Activated CD4-positive, CD25-positive, alpha-beta regulatory T cell treated with anti-CD3 and anti-CD28 coated beads, Interleukin-2, amount 50 U/mL, for 72 hours (primary cell): ENCODE results near the gene CALML6.

Experiments used
- DNase-seq: peaks from one replicate; pipeline ENCODE4 v3.0.0; 2021

The CALML6 gene

DNA sequence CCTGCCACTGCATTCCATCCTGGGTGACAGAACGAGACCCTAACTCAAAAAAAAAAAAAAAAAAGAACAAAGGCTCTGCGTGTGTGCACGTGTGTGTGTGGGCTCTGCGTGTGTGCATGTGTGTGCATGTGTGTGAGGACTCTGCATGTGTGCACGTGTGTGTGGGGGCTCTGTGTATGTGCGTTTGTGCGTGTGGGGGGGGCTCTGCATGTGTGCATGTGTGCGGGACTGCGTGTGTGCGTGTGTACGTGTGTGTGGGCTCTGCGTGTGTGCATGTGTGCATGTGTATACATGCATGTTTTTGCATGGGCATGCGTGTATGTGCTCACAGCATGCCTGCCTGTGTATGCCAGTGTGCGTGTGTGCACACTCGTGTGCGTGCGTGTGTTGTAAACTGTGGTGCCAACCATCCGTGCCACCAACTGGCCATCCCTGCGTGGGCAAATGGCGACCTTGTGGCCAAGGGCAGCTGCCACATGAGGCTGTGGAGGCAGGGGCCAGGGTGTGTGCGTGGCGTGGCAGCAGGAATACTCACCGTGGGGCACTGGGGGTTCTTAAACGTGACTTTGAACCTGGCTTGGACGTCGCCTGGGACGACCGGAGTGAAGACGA, 30.8 kb downstream of the CALML6 start:
- DNase-seq = no peak

DNA sequence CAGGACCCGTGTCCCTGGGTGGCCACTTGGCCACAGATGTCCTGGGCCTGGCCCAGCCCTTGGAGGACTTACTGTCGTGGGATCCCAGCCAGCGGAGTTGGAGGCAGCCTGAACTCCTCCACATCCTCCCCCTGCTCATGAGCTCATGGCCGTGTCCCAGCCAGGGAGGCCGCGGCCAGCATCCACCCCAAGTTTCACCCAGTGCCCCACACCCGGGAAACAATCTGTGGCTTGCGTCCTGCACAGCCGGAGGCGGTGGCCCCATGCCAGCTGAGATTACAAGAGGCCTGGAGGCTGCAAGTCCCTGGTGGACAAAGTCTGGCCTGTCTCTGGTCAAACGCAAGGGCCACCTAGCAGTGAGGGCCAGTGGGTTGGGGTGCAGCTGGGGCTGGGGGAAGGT, 31.5 kb downstream of the CALML6 start:
- DNase-seq = no peak

DNA sequence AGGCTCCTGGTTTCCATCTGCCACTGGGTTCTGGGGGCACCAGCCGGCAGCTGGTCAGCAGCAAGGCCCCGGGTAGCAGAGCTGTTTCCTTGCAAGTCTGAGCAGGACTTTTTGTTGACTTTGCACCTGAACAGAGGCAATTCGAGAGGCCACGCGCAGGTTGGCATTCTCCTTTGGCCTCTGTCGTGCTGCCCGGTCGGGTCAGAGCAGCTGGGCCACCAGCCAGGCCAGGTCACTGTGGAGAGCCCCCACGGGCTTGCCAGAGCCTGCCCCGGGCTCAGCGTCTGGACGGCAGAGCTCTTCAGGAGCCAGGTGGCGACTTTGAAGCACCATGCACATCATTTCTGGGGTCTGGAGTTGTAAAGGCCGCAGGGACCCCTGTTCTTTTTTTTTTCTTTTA, 32.4 kb downstream of the CALML6 start:
- DNase-seq = no peak

DNA sequence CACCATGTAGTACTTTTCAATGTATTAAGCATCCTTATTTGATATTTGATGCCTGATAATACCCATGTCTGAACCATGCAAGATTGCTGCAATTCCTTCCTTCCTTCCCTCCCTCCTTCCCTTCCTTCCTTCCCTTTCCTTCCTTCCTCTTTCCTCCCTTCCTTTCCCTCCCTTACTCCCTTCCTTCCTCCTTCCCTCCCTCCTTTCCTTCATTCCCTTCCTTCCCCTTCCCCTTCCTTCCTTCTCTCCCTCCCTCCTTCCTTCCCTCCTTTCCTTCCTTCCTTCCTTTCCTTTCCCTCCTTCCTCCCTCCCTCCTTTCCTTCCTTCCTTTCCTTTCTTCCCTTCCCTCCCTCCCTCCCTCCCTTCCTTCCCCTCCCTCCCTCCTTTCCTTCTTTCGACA, 33.7 kb downstream of the CALML6 start:
- no peak for DNase-seq

DNA sequence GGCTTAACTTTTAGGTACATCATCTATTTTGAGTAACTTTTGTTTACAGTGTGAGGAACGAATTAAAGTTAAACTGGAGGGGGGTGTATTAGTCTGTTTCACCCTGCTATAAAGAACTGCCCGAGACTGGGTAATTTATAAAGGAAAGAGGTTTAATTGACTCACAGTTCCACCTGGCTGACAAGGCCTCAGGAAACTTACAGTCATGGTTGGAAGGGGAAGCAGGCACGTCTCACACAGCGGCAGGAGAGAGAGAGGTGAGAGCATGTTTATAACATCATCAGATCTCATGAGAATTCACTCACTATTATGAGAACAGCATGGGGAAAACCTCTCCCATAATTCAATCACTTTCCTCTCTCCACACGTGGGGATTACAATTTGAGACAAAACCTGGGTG, 35.9 kb downstream of the CALML6 start:
- DNase-seq = no peak

DNA sequence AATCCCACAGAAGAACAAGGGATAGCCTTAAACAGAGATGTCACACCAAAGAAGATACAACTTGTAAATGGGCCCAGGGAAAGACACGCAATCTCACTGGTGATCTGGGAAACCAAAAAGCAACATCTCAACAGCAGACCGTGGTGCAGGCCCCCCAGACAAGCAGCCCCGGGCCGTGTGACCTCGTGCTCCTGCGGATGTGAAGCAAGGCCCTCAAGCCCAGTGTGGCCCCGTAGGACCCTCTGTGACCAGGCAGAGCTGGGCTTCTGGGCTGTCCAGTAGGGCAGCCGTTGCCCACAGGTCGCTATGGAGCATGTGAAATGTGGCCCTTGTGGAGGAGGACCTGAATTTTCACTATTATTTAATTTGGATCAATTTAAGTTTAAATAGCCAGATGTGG, 39.0 kb downstream of the CALML6 start:
- no peak for DNase-seq

DNA sequence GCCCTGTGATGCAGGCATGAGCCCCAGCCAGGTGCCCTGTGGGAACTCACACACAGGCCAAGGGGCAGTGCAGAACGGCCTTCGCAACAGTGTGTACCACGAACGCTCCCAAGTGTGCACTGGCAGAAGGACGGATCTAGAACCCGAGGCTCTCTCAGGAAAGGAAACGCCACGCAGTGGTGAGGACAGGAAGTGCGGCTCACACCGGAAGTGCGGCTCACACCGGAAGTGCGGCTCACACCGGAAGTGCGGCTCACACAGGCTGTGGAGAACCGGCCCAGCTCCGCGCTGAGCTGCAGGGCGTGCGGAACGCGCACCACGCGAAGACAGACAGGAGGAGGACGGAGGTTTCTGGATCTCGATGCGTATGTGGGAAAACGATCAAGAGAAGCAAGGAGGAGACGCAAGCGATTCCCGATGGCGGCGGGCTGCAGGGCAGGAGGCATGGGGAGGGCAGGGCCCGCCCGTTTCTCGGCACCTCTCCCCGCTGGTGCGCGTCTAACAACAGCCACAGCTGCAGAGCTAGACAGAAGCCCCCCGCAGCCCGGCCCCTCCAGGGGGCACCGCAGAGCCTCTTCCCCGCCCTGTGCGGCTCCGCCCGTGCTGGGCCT, 39.9 kb downstream of the CALML6 start:
- no peak for DNase-seq

DNA sequence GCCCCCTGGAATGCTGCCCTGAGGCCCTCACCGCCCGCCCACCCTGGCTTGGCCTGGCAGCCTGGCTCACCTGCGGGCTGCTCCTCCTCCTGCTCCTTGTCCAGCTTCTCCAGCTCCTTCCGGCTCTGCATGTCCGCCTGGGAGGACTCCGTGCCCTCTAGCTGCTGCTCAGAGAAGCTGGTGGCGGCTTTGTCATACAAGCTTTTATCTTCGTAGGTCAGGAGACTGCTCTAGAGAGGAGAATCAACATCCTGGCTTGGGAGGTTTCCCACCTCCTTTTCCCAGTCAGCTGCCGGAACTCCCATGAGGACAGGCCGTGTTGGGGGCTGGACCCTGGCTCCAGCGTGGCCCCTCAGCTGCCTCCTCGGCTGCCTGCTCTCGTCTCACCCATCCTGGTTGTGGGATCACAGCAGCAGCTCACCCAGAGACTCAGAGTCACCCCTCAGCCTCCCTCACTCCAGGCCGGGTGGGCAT, 40.6 kb downstream of the CALML6 start:
- no peak for DNase-seq

DNA sequence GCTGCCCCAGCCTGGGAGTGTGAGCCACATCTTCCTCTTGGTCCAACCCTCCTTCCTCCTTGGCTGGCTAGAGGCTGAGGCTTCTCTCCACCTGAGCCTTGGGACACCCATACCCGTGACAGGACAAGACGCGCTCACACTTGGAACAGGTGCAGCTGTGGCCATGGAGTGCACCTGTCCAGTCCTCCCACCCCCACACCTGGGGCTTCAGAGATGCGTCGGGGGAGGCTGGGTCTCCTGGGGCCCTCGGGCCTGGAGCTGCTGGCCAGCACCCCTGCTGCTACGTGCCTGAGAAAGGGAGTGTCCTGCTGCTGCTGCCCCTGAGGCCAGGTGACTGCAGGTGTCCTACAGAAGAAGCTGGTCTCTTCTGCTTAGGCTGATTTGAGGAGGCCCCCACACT, 41.0 kb downstream of the CALML6 start:
- DNase-seq = no peak

DNA sequence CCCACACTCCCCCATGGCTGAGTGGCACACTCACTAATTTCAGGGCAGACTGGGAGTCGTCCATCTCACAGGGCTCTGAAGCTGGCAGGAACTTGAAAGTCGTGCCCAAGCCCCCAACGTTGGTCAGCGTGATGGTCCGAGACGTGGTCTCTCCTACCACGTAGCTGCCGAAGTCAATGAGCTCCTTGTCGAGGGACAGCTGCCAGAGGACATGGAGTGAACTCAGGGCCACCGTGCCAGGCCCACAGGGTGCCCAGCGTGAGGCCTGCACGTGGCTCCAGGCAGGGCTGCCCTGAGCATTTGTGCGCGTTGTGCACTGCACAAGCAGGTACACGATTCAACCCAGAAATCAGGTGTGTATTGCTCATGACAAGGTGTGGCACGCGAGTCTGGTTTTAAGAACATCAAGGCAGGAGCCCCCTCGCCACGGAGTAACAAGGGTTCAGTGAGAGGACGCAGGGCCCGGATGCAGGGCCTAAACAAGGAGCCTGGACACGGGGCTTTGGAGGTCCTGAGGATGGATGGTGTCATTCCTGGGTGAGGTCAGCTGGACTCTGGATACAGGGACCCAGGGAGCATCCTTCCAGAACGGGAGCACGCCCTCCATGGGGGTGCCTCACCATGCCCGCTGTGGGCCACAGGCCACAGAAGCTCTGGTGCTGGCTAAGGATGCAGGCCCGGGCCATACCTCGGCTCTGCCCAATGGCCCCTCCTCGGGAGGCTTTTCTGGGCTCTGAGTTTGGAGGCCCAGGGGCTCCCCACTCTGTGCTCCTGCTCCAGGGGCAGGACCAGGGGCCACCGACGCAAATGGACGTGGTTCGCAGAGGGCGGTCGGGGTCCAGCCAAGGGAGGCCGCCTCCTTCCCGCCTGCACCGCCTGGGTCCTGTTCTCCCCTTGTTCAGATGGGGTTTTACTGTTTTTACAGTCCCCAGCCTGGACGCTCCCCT, 41.8 kb downstream of the CALML6 start:
- DNase-seq = no peak

DNA sequence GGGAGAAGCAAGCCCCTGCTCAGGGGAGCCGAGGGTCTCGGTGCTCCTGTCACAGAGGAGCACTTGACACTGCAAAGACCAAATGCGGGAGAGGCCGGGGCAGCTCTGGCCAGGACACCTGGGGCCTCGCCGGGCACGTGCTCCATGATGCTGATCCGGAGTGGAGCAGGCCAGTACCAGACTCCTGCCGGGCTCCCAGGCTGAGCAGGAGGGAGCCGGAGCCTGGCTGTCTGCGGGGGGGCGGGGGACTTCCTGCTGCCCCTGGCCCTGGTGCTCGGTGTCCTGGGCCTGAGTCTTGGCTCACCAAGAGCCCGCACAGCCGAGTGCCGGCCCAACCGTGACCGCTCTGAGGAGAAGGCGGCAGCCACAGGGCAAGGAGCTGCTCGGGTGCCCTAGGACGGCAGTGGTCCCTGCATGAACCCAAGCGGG, 42.5 kb downstream of the CALML6 start:
- no peak for DNase-seq

DNA sequence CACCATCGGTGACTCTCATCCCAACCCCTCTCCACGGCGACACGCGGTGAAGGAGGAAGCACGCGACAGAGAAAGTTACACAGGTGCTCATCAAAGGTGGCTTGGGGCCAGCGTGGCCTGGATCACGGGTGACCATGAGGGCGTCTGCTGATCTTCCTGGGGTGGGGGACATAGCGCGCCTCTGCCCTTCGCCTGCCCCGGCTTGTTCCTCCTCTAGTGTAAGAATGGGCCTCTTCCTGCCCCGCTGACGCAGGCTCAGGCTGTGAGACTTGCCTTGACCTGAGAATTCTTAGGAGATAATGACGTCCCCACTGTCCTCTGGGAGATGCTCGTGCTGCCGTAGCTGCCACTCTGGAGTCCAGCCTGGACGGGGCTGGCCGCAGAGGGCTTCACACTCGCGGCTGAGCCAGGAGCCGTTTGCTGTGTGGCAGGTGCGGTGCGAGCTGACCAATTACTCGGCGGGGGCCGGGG, 43.0 kb downstream of the CALML6 start:
- DNase-seq = no peak

DNA sequence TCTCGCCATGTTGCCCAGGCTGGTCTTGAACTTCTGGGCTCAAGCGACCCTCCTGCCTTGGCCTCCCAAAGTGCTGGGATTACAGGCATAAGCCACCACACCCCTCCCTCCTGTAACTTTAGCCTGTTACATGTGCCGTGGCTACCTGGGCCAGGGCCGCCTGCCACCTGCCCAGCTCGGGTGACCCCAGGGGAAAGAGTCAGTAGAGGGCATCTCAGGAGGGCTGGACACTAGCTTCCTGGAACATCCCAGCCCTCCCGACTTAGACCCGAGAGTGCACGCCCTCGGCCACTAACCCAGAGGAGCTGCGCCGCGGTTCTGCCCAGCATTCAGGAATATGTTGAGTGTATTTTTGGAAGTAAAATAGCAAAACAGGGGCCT, 44.4 kb downstream of the CALML6 start:
- DNase-seq = no peak

DNA sequence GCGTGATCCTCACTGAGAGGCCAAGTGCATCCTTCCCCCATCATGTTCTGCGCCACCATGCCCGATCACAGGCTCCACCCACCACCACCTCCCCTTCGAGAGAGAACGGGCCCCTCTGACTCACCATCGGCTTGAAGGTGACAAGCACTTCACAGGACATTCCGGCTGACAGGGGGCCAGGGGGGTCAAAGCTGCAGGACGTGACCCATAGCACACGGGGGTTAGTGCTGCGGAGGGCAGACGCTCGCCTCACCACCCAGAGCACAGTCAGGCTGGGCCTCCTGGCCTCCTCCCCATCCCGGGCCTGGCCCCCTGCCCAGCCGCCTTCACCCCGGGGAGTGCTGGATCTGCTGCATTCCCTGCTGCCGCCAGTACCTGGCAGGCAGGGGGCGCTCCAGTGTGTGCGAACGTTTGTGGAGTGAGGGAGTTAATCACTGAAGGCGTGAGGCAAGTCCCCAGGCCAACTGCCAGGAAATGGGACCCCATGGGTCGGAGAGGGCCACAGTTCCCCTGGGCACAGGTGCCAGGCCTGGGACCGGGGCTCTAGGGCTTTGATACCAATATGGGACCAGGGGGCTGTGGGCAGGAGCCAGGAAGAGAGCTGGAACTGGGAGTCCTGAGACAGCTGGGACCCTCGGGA, 44.9 kb downstream of the CALML6 start:
- DNase-seq = peak; percentile 69

DNA sequence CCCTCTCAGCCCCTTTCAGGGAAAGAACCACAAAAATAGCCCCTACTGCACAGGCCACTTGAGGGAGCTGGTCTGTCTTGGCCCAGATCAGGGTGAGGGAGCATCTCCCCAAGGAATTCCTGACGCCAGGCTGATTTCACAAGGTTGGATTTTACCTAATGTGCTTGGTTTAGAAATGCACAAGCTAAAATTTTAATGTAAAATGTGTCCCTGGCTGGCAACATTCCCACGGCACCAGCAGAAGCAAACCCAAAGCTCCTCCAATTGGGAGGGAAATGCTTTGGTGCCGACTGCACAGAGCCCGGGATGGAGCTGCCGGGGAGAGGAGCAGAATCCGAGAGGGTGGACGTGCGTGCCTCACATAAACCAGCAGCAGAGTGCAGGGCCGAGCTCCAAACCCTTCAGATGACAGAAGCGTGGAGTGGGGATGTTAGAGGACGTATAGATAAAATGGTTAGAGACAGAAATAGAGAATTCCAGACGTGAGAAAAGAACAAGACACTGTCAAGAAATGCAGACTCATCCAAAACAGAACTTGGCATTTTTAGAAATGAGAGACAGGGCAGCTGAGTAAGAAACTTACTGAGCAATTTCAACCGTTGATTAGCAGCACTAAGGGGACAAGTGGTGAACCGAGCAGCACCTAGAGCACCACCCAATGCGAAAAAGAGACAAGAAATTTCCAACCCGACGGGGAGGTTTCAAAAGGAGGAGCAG, 45.6 kb downstream of the CALML6 start:
- DNase-seq = no peak

DNA sequence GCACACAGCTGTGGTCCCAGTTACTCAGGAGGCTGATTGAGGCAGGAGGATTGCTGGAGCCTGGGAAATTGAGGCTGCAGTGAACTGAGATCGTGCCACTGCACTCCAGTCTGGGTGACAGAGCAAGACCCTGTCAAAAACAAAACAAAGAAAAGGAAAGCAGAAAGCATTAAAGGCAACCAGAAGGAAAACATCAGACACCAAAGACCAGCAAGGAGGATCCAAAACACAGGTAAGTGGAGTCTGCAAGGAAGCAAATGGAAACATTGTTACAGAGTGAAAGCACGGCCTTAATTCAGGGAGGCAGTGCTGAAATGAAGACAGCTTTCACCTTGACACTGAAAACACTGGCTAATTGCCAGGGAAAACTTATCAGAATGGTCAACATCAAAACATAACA, 47.7 kb downstream of the CALML6 start:
- DNase-seq = no peak

DNA sequence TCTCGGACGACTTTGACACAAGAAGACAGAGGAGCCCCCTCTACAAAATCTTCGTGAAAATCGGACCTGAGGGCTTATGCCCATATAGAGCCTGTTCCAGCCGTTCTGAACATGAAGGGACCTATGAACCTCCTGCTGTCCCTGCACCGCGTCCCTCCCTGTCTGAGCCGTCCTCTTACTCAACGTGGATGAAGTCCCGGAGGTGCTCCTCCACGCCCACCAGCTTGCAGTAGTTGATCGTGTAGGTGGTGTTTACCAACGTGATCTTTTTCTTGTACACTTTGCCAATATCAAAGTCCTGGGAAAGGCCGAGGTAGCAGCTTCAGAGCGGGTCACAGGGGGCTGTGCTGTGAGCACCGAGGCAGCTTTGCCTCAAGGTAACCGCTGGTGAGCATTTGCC, 48.5 kb downstream of the CALML6 start:
- no peak for DNase-seq

DNA sequence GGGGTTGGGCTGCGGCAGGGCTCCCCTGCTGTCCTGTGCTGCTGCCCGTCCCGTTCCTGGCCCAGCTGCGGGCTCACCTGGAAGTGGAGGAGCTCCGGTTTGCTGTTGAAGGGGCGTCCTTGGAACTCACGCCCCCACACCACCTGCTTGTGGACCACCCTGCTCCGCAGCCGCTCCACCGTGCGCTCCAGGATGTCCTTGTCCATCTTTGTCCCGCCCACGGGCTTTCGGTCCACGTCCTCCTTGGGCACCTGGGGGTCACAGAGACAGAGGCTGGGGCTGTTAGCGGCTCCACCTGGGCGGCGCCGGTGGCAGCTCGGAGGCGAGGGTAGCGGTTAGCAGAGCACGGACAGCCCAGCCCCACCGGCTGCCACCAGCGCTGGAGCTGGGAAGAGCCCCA, 49.8 kb downstream of the CALML6 start:
- DNase-seq = no peak

DNA sequence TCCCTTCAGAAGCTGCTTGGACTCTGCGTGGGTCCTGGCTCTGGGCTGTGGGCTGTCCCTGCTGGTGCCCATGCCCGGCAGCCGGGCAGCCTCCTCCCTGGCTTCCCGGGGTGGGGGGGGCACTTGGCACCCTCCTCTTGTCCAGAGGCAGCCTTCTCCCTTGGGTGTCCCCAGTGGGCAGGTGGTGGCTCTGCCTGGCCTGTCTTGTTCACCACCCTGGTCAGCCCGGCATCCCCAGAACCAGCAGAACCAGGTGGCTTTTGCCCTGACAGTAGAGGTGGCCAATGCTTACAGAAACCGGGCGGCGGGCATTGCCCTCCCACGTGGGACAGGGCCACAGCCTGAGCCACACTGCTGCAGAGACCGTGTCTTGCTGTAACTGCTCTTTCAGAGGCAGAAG, 50.5 kb downstream of the CALML6 start:
- DNase-seq = no peak

DNA sequence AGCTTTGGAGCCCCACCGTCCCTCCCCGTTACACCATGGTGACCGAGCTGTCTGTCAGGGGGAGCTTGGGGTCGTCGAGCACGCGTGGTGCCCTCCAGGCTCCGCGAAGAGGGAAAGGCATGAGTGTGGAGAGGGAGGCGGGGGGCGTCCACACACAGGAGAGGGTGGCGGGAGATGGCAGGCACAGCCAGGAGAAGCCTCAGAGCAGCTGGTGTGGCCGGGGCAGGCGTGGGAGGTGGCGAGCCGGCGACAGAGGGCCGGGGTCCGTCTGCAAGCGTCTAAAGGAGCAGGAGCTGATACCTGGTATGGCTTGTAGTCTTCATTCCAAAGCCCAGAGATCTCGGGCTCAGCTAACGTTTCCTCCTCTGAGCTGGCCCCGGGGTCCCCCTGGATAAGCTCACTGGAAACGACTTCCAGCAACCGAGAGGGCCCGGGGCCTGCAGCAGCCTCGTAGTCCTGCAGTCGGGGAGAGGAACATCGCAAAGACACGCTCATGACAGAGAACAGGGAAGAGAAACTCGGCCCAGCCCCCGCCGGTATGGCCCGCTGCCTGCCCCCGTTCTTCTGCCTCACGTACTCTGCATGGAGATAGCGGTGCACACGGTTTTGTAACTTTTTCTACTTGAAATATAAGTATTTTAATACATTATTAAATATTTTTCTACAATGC, 51.1 kb downstream of the CALML6 start:
- no peak for DNase-seq
